GM18526 (cell line): ENCODE measurements around the gene INSIG2.

Experiments
- POLR2A ChIP-seq: IDR thresholded peaks from 3 replicates; pipeline ENCODE4 v1.6.1; 2011; ENCODE audit not compliant: insufficient read length; ENCODE audit errors: extremely low read depth

INSIG2 gene

GRCh38 chr2:118106926-118107325 lies 18.7 kb downstream of the INSIG2 start:
- no peak for TF ChIP-seq POLR2A

DNA sequence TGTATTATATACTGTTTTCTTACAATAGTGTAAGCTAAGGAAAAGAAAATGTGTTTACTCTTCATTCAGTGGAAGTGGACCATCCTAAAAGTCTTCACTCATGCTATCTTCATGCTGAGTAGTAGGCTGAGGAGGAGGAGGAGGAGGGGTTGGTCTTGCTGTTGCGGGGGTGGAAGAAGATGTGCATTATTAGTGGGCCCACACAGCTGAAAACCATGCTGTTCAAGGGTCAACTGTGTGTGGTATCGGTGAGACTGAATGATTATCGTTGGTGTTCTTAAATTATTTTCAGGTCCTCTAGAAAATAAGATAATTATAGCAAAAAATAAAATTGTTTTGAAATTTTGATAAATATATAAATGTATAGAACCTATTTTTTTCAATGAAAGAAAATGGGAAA lies 22.0 kb downstream of the INSIG2 start:
- TF ChIP-seq POLR2A, result no peak

DNA sequence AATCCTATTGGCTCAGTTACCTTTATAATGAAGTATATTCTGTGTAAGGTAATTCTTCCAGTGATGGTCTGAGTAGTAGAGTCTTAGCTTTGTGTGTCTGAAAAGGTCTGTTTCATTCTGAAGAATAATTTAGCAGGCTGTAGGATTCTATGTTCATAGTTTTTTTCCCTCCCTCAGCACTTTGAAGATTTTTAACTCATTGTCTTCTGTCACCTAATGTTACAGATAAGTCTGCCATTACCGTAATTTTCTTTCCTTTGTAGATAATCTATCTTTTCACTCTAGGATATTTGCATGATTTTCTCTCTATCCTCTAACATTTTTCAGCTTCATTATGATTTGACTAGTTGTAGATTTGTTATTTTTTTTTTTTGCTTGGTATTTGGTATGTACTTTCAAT lies 22.7 kb downstream of the INSIG2 start:
- TF ChIP-seq POLR2A, result no peak

DNA sequence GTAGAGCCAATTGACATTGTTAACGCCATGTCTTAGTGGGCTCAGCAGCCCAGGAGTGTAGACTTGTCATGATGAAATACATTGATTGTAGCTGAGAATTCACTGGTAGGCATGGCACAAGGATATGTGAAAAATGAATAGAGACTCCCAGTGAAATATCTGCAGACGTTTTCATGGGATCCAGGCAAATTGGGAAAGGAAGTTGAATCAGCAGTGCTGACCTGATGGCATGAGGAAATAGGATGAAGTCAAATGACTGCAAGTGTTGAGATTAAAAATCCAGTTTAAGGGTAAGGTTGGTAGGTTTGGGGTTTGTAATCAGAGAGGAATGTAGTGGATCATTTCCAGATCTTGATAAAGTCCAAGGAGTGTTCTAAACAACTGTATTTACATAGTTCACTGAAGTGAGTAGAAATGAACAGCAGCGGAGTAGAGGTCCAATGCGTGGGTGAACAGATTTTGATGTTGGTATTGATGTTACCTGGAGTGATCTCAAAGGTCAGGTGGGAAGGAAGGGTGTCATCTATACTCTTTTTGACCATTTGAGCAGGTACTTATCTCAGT lies 24.6 kb downstream of the INSIG2 start:
- no peak for TF ChIP-seq POLR2A

GRCh38 chr2:118114863-118115262 lies 26.6 kb downstream of the INSIG2 start:
- no peak for TF ChIP-seq POLR2A

DNA sequence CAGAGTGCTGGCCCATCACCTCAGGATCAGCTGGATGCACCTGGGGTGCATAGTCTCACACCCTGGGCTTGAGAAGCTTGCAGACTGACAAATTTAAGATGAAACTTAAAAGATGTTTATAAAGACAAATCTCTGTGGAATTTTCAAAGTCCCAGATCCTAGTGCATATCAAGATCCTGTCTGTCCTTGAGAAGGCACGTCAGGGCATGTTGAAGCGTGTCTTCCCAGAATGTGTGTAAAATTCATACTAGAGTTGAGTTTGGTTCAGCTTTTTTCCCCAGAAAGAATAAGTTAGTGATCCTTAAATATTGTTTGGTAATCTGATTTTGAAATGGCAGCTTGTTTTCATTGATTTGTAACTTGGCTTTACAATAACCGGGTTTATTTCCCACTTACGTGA lies 27.5 kb downstream of the INSIG2 start:
- no peak for TF ChIP-seq POLR2A

DNA sequence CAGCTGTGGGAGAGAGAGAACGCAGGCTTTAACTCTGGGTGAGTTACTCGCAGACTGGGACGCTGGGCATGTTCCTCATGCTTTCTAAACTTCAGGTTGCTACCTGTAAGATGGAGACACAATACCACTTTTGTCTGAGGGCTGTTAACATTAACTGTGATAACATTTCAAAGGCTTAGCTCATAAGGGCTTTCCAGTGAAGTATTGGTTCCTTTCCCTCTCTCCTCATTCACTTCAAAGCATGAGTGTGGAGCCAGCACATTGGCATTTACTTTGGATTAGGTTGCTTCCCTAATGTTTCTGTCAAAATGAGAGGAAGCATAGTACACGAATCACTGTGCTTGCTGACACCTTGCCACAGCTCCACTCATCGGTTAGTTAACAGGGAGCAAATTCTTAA lies 30.2 kb downstream of the INSIG2 start:
- TF ChIP-seq POLR2A, result no peak

DNA sequence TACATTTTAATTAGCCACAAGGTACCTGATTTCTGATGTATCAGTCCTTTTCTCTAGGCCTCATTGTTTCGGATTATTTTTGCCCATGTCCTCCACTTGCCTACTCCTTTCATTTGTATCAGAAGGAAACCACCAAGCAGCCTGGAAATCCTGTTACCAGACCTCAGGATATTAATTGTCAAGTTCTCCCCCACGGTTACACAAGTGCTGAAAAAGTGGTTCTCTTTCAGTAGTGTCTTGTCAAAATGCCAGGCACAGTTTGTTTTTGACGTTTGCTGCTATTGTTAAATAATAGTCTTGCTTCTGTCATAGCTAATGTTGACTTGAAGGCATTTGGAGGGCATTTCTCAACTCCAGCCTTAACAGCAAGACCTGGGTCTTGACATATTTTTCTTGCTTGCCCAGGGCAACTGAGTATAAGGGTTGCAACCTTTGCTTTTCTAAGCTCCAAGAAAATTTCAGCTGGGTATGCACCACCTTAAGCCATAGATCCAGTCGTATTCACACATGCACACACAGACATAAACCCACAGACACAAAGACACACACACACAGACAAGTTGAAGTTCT lies 31.0 kb downstream of the INSIG2 start:
- TF ChIP-seq POLR2A, result no peak

DNA sequence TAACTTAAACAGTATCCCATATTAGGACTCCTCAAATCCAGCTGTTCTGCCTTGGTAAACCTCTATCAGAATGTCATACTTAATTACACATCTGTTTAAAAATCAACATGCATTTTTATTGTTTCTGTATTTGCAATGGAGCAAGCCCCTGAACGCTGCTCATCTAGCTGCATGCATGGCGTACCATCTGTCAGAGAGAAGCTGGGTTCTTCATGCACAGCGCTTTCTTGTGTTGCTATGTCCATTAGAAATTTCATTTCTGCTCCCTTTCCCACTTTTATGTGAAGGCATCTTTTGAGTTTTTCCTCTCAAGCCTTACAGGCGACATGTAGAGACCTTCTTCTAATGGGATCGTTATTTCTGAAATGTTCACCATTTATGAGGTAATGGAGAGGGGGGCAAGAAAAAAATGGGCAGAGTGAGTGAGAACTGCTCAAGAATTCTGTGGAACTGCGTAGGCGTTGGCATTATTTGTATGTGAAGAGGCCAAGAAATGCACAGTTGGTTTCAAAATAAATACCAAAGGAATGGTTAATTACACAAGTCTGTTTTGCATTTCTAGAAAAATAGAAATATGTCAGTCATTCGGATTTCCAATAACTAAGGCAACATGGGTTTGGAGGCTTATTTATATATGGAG lies 31.6 kb downstream of the INSIG2 start:
- no peak for TF ChIP-seq POLR2A

DNA sequence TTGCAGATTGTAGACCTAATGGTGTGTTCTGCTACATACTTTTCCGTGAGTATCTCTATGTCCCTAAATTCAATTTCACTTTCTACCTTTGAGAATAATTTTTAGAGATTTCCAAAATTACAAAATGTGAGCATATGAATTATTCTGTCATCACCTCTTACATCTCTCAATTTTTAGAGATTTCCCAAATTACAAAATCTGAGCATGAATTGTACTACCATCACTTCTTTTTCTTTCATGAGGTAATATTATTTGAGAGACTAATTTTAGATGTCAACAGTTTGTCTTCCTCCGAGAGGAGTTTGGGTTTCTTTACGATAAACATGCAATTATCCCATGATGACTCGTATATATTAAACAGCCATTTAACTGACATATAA lies 32.1 kb downstream of the INSIG2 start:
- no peak for TF ChIP-seq POLR2A

GRCh38 chr2:118121101-118121500 lies 32.8 kb downstream of the INSIG2 start:
- TF ChIP-seq POLR2A, result no peak

GRCh38 chr2:118121986-118122524 lies 33.8 kb downstream of the INSIG2 start:
- TF ChIP-seq POLR2A, result no peak

GRCh38 chr2:118122594-118123281 lies 34.5 kb downstream of the INSIG2 start:
- TF ChIP-seq POLR2A, result no peak

DNA sequence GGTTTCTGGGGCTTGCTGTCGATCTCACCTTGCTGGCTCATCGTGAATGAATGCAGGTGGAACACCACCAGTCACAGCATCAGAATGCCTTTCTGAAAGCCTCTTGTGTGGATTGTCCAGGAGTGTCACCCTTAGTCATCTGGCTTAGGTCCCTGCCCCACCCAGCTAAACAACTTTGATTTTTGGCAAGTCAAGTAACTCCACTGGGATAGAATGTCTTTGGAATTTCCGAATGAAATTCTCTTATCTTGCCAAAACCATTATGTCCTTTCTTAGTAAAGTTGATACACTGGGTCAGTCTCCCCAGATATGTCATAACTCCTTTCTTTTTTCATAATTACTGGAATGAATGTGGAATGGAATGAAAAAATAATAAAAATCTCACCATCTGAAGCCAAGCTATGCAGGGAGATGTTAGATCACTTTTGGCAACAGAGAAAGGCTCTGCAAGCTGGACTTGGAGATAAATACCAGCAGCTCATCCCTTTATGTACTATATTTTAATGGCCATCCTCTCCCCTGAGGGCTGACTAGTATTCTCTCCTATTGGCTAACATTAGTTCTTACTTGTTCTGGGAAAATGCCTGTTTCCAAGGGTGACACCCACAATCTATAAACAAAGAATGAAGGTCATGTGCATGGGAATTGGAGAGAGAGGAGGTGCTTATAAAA lies 35.4 kb downstream of the INSIG2 start:
- no peak for TF ChIP-seq POLR2A

DNA sequence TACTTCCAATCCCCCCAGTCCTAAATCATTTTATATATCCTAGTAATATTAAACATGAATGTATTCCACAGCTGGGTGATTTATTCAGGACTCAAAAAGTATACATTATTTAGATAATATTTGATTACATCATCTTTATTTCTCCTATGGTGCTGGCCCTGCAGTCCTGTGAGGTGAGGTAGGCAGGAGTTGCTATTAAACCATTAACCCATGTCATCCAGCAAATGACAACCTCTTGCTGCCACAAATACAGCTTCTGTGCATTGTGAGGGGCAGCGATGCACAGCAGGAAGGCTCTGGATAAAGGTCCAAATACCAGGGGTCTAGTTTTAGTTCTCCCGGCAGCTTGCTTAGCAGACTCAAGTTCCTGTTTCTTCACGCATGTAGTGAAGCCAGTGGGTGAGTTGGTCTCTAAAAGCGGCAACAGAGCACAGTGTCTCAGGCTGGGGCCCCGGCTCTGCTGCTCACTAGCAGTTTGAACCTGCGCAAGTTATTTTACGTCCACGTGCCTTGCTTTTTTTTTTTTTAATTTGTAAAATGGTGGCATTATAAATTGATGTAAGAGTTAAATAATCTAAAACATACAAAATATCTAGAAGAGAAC lies 36.1 kb downstream of the INSIG2 start:
- TF ChIP-seq POLR2A, result no peak

GRCh38 chr2:118127250-118127649 lies 39.0 kb downstream of the INSIG2 start:
- no peak for TF ChIP-seq POLR2A

DNA sequence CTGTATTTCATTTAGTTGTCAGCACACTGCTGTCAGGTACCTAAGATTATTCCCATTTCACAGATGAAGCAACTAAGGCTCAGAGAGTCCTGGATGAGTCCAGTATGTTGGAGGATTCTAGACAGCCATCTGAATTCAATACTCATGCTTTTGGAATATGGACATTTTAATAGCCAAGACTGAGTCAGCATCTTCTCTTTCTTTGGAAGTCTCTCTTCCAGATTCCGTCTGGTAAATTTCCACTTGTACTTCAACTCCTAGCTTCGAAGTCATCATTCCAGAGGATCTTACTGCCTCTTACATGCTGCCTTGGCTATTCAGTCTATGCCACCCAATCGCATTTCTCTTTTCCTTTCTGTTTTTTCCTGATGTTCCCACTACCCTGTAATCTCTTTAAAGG lies 40.6 kb downstream of the INSIG2 start:
- TF ChIP-seq POLR2A, result no peak
